HG02610 (cell line): Measurements from ENCODE around the gene MICAL3.
"Not testable (repeated sequence)": the region's sequence is repeated elsewhere in the genome, so short reads cannot be mapped to it uniquely, and the experiment has no call there.

Experiments used
- ATAC-seq: cut with Tn5 transposase; IDR thresholded peaks from one replicate; pipeline ENCODE4 v1.9.1; 2021; ENCODE audit warnings: mild to moderate bottlenecking, moderate library complexity; ENCODE audit not compliant: unreplicated experiment

The MICAL3 gene

GRCh38 chr22:17897426-17897825, 126.9 kb downstream of the MICAL3 start:
- ATAC-seq, result no peak

GRCh38 chr22:17896586-17896985, 127.8 kb downstream of the MICAL3 start:
- no peak for ATAC-seq

- no peak for ATAC-seq
Measured at GRCh38 chr22:17893900-17894535, 130.3 kb downstream of the MICAL3 start.

GRCh38 chr22:17892376-17892775, 132.0 kb downstream of the MICAL3 start:
- ATAC-seq, result no peak

- ATAC-seq, result no peak
Measured at GRCh38 chr22:17891481-17892167, 132.7 kb downstream of the MICAL3 start.

- no peak for ATAC-seq
Measured at GRCh38 chr22:17890892-17891291, 133.5 kb downstream of the MICAL3 start.

- ATAC-seq, result no peak
Measured at GRCh38 chr22:17890245-17890671, 134.1 kb downstream of the MICAL3 start.

- no peak for ATAC-seq
Measured at GRCh38 chr22:17888855-17889254, 135.5 kb downstream of the MICAL3 start.

GRCh38 chr22:17888439-17888838, 135.9 kb downstream of the MICAL3 start:
- ATAC-seq, result no peak

GRCh38 chr22:17884893-17885292, 139.5 kb downstream of the MICAL3 start:
- ATAC-seq, result no peak

GRCh38 chr22:17884084-17884483, 140.3 kb downstream of the MICAL3 start:
- no peak for ATAC-seq

- no peak for ATAC-seq
Measured at GRCh38 chr22:17883356-17883755, 141.0 kb downstream of the MICAL3 start.

- ATAC-seq, result no peak
Measured at GRCh38 chr22:17882727-17883126, 141.6 kb downstream of the MICAL3 start.

- no peak for ATAC-seq
Measured at GRCh38 chr22:17882162-17882561, 142.2 kb downstream of the MICAL3 start.

GRCh38 chr22:17881366-17881765, 143.0 kb downstream of the MICAL3 start:
- ATAC-seq, result no peak

- ATAC-seq, result no peak
Measured at GRCh38 chr22:17880468-17880867, 143.9 kb downstream of the MICAL3 start.

GRCh38 chr22:17880020-17880419, 144.3 kb downstream of the MICAL3 start:
- ATAC-seq, result no peak

GRCh38 chr22:17878941-17879340, 145.4 kb downstream of the MICAL3 start:
- ATAC-seq, result no peak

GRCh38 chr22:17878186-17878694, 146.1 kb downstream of the MICAL3 start:
- no peak for ATAC-seq

GRCh38 chr22:17876878-17877855, 147.2 kb downstream of the MICAL3 start:
- not testable (repeated sequence) for ATAC-seq

GRCh38 chr22:17876306-17876831, 148.0 kb downstream of the MICAL3 start:
- no peak for ATAC-seq
